SU-DHL-6 (cell line): ENCODE measurements around the gene TOLLIP.

Source experiments
- H2AFZ ChIP-seq: fragments of 200-600 bp; sonication (generic); 2 replicates; pipeline ENCODE4 v1.6.1; 2014; ENCODE audit warnings: low read depth, mild to moderate bottlenecking, moderate library complexity, mixed read lengths, antibody characterized with exemption, low read length; ENCODE audit not compliant: severe bottlenecking
- H3F3A ChIP-seq: fragments of 200-600 bp; shearing (Covaris generic); 2 replicates; pipeline ENCODE4 v1.6.0; 2016; ENCODE audit warnings: antibody characterized with exemption, mild to moderate bottlenecking; ENCODE audit not compliant: insufficient read depth
- H3K27ac ChIP-seq: fragments of 200-600 bp; sonication (generic); 2 replicates; pipeline ENCODE4 v1.5.1; 2016; ENCODE audit warnings: low read depth, mild to moderate bottlenecking, low read length, moderate library complexity, mixed read lengths
- H3K27me3 ChIP-seq: fragments of 200-600 bp; sonication (generic), shearing (Covaris generic); 2 replicates; pipeline ENCODE4 v1.6.0; 2014; ENCODE audit warnings: mild to moderate bottlenecking, low read length
- H3K36me3 ChIP-seq: fragments of 200-600 bp; sonication (generic); 2 replicates; pipeline ENCODE4 v1.6.1; 2014; ENCODE audit warnings: mild to moderate bottlenecking, low read length, mixed read lengths
- H3K4me2 ChIP-seq: fragments of 300-600, 200-600 bp; shearing (Covaris generic), sonication (generic); 2 replicates; pipeline ENCODE4 v1.6.0; 2014; ENCODE audit warnings: low read length, low read depth, mild to moderate bottlenecking; ENCODE audit not compliant: poor library complexity, severe bottlenecking
- H3K4me3 ChIP-seq: fragments of 200-600 bp; sonication (generic); 2 replicates; pipeline ENCODE4 v1.5.1; 2014; ENCODE audit warnings: antibody characterized with exemption, low read length, mild to moderate bottlenecking, mixed read lengths; ENCODE audit not compliant: insufficient read depth, poor library complexity, severe bottlenecking
- H3K79me2 ChIP-seq: fragments of 200-600 bp; sonication (generic); 2 replicates; pipeline ENCODE4 v1.6.1; 2014; ENCODE audit warnings: mild to moderate bottlenecking, low read length, moderate library complexity; ENCODE audit not compliant: insufficient read depth
- H3K9ac ChIP-seq: fragments of 200-600 bp; sonication (generic); 2 replicates; pipeline ENCODE4 v1.7.0; 2014; ENCODE audit warnings: mild to moderate bottlenecking, low read length
- H3K9me2 ChIP-seq: fragments of 200-600 bp; sonication (generic); replicated peaks from 2 replicates; pipeline ENCODE4 v1.6.1; 2014; ENCODE audit warnings: low read length; ENCODE audit not compliant: insufficient read depth
- H3K9me3 ChIP-seq: fragments of 200-600 bp; sonication (generic); 2 replicates; pipeline ENCODE4 v1.6.1; 2014; ENCODE audit warnings: low read length, mixed read lengths; ENCODE audit not compliant: insufficient read depth
- H4K20me1 ChIP-seq: fragments of 200-600 bp; sonication (generic); 2 replicates; pipeline ENCODE4 v1.6.1; 2014; ENCODE audit warnings: low read depth, mild to moderate bottlenecking, antibody characterized with exemption, low read length, moderate library complexity, mixed read lengths
- CTCF ChIP-seq: fragments of 200-600 bp; sonication (generic); IDR thresholded peaks from one replicate; pipeline ENCODE4 v1.5.1; 2017; ENCODE audit warnings: antibody characterized with exemption, mild to moderate bottlenecking, low read length, moderate library complexity; ENCODE audit not compliant: insufficient read depth, poor library complexity, severe bottlenecking
- EZH2phosphoT487 ChIP-seq: fragments of 200-600 bp; sonication (generic), shearing (Covaris generic); conservative IDR thresholded peaks from 2 replicates; pipeline ENCODE4 v1.6.1; 2018; ENCODE audit warnings: mild to moderate bottlenecking, antibody characterized with exemption, low read length, moderate library complexity, mixed read lengths

Gene TOLLIP

DNA sequence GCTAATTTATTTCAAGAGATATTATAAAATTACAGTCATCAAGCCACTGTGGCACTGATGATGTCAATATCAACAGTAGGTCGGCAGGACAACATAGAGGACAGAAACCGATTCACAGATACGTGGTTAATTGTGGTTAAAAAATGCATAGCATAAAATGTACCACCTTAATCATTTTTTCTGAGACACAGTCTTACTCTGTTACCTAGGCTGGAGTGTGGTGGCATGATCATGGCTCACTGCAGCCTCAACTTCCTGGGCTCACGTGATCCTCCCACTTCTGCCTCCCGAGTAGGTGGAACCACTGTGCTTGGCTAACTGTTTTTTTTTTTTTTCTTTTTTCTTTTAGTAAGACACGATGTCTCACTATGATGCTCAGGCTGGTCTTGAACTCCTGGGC is 21.0 kb upstream of the TOLLIP start:
- H3K27ac ChIP-seq: no peak overlapping the region
- peaks cover 10% of the 10 kb centered on the region; the same call in 1 of the 2 replicates for H3K36me3 ChIP-seq
- no peak overlapping the region for H3K4me3 ChIP-seq
- no peak overlapping the region for H3K4me2 ChIP-seq
- H3K9me3 ChIP-seq: peaks cover 16% of the 10 kb centered on the region
- H3K9ac ChIP-seq: no peak overlapping the region
- H3K27me3 ChIP-seq: peaks cover 4% of the 10 kb centered on the region; the same call in 1 of the 2 replicates
- H3F3A ChIP-seq: no peaks in the 10 kb centered on the region
- H3K9me2 ChIP-seq: no peaks in the 10 kb centered on the region
- no peaks in the 10 kb centered on the region for H4K20me1 ChIP-seq
- H3K79me2 ChIP-seq: no peaks in the 10 kb centered on the region
- no peak overlapping the region for H2AFZ ChIP-seq
- TF ChIP-seq EZH2phosphoT487 (no peak), CTCF (no peak)

- peaks cover 16% of the 10 kb centered on the region for H3K9me3 ChIP-seq
- no peaks in the 10 kb centered on the region for H3F3A ChIP-seq
- H3K9me2 ChIP-seq: no peaks in the 10 kb centered on the region
- no peaks in the 10 kb centered on the region for H4K20me1 ChIP-seq
- peaks cover 10% of the 10 kb centered on the region; the same call in 1 of the 2 replicates for H3K36me3 ChIP-seq
- no peak overlapping the region for H2AFZ ChIP-seq
- no peak overlapping the region for H3K27ac ChIP-seq
- H3K9ac ChIP-seq: no peak overlapping the region
- TF ChIP-seq EZH2phosphoT487 (no peak), CTCF (no peak)
- no peak overlapping the region for H3K4me3 ChIP-seq
- no peaks in the 10 kb centered on the region for H3K79me2 ChIP-seq
- H3K4me2 ChIP-seq: no peak overlapping the region
- H3K27me3 ChIP-seq: peaks cover 4% of the 10 kb centered on the region; the same call in 1 of the 2 replicates
Measured at GRCh38 chr11:1327064-1327460, 17.6 kb upstream of the TOLLIP start.

GRCh38 chr11:1326435-1327063 is 17.1 kb upstream of the TOLLIP start:
- H3K4me2 ChIP-seq: no peak overlapping the region

More at GRCh38 chr11:1326435-1327063, 17.1 kb upstream of the TOLLIP start:
- Histone ChIP-seq H2AFZ (no peak overlapping the region), H3K79me2 (no peaks in the 10 kb centered on the region), H3K9me2 (no peaks in the 10 kb centered on the region), H3K27ac (no peak overlapping the region), H3K4me3 (no peak overlapping the region), H3K9me3 (peaks cover 16% of the 10 kb centered on the region), H3K27me3 (peaks cover 4% of the 10 kb centered on the region; the same call in 1 of the 2 replicates), H3K9ac (no peak overlapping the region), H4K20me1 (no peaks in the 10 kb centered on the region), H3F3A (no peaks in the 10 kb centered on the region), H3K36me3 (peaks cover 10% of the 10 kb centered on the region; the same call in 1 of the 2 replicates)
- TF ChIP-seq CTCF: no peak
- TF ChIP-seq EZH2phosphoT487: no peak
